ENCODE data around the gene HDAC11. TPM values are rescaled to one million over a fixed set of nuclear protein-coding genes. Genes with fewer than 3 reads are reported as not detected.

Gene HDAC11
- total and polyA plus RNA-seq, 3 donors from 2014 or later = 33.1 to 97.7 (median 81.9) TPM

DNA sequence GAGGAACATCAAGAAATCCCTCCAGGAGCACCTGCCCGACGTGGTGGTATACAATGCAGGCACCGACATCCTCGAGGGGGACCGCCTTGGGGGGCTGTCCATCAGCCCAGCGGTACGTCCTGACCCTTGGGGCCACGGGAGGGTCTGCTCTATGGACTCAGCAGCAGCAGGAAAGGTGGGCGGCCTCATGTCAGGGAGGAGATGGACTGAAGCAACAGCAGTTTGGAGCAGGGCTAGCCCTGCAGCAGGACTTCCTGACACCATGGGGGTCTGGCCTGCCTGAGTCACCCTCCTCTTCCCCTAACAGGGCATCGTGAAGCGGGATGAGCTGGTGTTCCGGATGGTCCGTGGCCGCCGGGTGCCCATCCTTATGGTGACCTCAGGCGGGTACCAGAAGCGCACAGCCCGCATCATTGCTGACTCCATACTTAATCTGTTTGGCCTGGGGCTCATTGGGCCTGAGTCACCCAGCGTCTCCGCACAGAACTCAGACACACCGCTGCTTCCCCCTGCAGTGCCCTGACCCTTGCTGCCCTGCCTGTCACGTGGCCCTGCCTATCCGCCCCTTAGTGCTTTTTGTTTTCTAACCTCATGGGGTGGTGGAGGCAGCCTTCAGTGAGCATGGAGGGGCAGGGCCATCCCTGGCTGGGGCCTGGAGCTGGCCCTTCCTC is 24.2 kb downstream of the HDAC11 start:
- Histone ChIP-seq H3K27me3 (no peaks in the 10 kb centered on the region), H3K27ac (no peak overlapping the region), H3K36me3 (ENCODE audit: low read depth, missing control alignments) (no peaks in the 10 kb centered on the region), H3K4me1 (peaks cover 8% of the 10 kb centered on the region), H3K9me3 (no peaks in the 10 kb centered on the region), H3K4me3 (no peak overlapping the region)
- WGBS, 2 donors = 91 to 95% methylated on average over 18 to 23 of the region's 23 CpGs
- intact Hi-C loops (cut with DNase I; ENCODE audit: low total_unique reads) = no loop called here
- DNase-seq = no peak
- TF ChIP-seq, protein P1, sequence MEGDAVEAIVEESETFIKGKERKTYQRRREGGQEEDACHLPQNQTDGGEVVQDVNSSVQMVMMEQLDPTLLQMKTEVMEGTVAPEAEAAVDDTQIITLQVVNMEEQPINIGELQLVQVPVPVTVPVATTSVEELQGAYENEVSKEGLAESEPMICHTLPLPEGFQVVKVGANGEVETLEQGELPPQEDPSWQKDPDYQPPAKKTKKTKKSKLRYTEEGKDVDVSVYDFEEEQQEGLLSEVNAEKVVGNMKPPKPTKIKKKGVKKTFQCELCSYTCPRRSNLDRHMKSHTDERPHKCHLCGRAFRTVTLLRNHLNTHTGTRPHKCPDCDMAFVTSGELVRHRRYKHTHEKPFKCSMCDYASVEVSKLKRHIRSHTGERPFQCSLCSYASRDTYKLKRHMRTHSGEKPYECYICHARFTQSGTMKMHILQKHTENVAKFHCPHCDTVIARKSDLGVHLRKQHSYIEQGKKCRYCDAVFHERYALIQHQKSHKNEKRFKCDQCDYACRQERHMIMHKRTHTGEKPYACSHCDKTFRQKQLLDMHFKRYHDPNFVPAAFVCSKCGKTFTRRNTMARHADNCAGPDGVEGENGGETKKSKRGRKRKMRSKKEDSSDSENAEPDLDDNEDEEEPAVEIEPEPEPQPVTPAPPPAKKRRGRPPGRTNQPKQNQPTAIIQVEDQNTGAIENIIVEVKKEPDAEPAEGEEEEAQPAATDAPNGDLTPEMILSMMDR (IDR thresholded peaks at IDR 0.05) = no peak
- TF ChIP-seq POLR2A (IDR thresholded peaks at IDR 0.05) = no peak

DNA sequence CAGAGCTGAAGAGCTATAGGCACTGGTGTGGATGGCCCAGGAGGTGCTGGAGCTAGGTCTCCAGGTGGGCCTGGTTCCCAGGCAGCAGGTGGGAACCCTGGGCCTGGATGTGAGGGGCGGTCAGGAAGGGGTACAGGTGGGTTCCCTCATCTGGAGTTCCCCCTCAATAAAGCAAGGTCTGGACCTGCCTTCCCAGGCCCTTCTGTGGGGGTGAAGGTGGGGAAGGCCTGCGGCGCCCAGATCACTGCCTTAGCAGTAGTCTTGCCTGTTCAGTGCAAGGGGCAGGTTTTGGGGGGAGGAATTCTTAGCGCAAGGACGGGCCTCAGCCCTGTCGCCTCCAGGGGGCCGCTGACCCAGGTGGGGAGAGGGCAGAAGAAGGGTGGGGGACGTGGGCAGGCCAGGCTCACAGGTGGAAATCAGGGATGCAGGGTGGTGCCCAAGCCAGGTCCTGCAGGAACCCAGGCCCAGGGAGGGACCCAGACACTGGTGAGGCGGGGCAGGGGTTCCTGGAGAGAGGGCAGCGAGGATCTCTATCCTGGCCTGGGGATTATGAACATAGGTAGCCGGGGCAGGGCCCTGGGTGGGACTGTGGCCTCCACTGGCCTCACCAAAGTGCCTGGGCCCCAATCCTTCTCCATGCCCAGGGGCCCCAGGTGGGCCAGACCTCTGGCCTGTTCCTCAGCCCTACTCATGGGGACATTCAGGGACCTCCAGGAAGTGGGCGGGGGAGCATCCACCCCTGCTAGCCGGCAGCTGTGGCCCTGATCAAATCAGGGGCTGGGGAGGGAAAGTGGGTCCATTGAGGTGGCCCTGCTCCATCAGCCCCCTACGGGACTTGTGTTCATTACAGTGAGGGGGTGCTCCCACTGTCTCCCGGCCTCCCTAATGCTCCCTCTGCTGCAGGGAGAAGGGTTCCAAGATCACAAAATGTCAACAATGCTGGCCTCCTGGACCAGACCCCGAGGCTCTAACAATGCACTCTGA is 25.3 kb downstream of the HDAC11 start:
- no peak for TF ChIP-seq POLR2A (IDR thresholded peaks at IDR 0.05)
- TF ChIP-seq, protein P1 (IDR thresholded peaks at IDR 0.05) = no peak
- no peaks in the 10 kb centered on the region for H3K36me3 ChIP-seq (ENCODE audit: low read depth, missing control alignments)
- 93 to 97% methylated on average over 10 to 16 of the region's 16 CpGs for WGBS, 2 donors
- intact Hi-C loops (cut with DNase I; ENCODE audit: low total_unique reads) = no loop called here
- H3K27ac ChIP-seq = no peak overlapping the region
- H3K4me1 ChIP-seq = peaks cover 8% of the 10 kb centered on the region
- no peaks in the 10 kb centered on the region for H3K9me3 ChIP-seq
- no peak overlapping the region for H3K4me3 ChIP-seq
- no peak for DNase-seq
- no peaks in the 10 kb centered on the region for H3K27me3 ChIP-seq

DNA sequence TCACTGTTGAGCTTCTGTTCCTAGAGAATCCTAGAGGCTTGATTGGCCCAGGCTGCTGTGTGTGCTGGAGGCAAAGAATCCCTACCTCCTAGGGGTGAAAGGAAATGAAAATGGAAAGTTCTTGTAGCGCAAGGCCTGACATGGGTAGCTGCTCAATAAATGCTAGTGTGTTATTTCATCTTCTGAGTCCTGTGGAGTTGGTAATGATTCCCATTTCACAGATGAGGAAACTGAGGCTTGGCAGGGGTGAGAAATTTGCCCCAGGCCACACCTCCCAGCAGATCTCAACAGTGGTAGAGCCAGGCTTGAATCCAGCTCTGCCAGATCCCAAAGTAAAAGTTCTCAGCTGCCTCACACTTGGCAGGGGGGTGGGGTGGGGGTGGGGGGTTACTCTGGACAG is 26.1 kb downstream of the HDAC11 start:
- WGBS, 2 donors = 92 to 100% methylated on average over 1 of the region's 1 CpG
- Histone ChIP-seq H3K4me1 (peaks cover 8% of the 10 kb centered on the region), H3K27ac (no peak overlapping the region), H3K9me3 (no peaks in the 10 kb centered on the region), H3K27me3 (no peaks in the 10 kb centered on the region), H3K36me3 (ENCODE audit: low read depth, missing control alignments) (no peaks in the 10 kb centered on the region), H3K4me3 (no peak overlapping the region)
- intact Hi-C loops (cut with DNase I; ENCODE audit: low total_unique reads) = no loop called here
- DNase-seq = no peak
- TF ChIP-seq POLR2A (IDR thresholded peaks at IDR 0.05) = no peak
- TF ChIP-seq, protein P1 (IDR thresholded peaks at IDR 0.05) = no peak

DNA sequence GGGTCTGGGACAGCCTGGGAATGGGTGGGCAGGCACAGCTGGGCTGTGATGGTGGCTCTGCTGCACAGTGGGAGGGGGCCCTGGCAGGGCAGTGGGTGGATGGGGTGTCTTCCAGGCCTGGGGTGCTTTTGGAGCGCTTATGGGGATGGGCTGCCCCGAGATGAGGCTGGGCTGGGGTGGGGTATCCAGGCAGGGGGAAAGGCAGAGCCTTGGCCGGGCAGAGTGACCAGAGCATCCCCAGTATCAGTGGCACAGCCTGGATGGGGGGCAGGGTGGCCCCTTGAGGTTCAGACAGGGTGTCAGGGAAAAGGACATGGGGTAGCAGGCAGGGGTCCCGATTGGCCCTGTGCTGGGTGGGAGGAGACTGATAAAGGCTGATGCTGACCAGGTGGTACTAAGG is 26.6 kb downstream of the HDAC11 start:
- no peak for TF ChIP-seq POLR2A (IDR thresholded peaks at IDR 0.05)
- TF ChIP-seq, protein P1 (IDR thresholded peaks at IDR 0.05) = no peak
- no peaks in the 10 kb centered on the region for H3K9me3 ChIP-seq
- no peak overlapping the region for H3K27ac ChIP-seq
- no peaks in the 10 kb centered on the region for H3K36me3 ChIP-seq (ENCODE audit: low read depth, missing control alignments)
- H3K27me3 ChIP-seq = no peaks in the 10 kb centered on the region
- intact Hi-C loops (cut with DNase I; ENCODE audit: low total_unique reads) = no loop called here
- 66 to 79% methylated on average over 4 of the region's 4 CpGs for WGBS, 2 donors
- peaks cover 8% of the 10 kb centered on the region for H3K4me1 ChIP-seq
- no peak for DNase-seq
- H3K4me3 ChIP-seq = no peak overlapping the region
